HG03442 (cell line): ENCODE measurements around the gene RPGRIP1L.

Experiments
- ATAC-seq: cut with Tn5 transposase; IDR thresholded peaks from one replicate; pipeline ENCODE4 v1.9.1; 2021; ENCODE audit warnings: mild to moderate bottlenecking, moderate library complexity; ENCODE audit not compliant: unreplicated experiment

RPGRIP1L gene

GRCh38 chr16:53703590-53704444 lies at the start of gene RPGRIP1L, which contains the start of gene FTO:
RPGRIP1L (minus strand) TSS chr16:53703859; CDS start chr16:53700723, 3,136 bp downstream.
FTO (plus strand) TSS chr16:53704156.
- ATAC-seq, result peak; percentile 98

GRCh38 chr16:53753431-53753830 lies 49.8 kb upstream of the RPGRIP1L start:
- no peak for ATAC-seq

- ATAC-seq, result no peak
Observed at GRCh38 chr16:53752560-53752959, 48.9 kb upstream of the RPGRIP1L start.

- no peak for ATAC-seq
Observed at GRCh38 chr16:53745753-53746266, 42.2 kb upstream of the RPGRIP1L start.

- ATAC-seq, result no peak
Observed at GRCh38 chr16:53745086-53745485, 41.4 kb upstream of the RPGRIP1L start.

- no peak for ATAC-seq
Observed at GRCh38 chr16:53744449-53744848, 40.8 kb upstream of the RPGRIP1L start.

- ATAC-seq, result no peak
Observed at GRCh38 chr16:53743149-53743566, 39.5 kb upstream of the RPGRIP1L start.

GRCh38 chr16:53741546-53741945 lies 37.9 kb upstream of the RPGRIP1L start:
- no peak for ATAC-seq

GRCh38 chr16:53740933-53741531 lies 37.4 kb upstream of the RPGRIP1L start:
- ATAC-seq, result no peak

- ATAC-seq, result no peak
Observed at GRCh38 chr16:53740476-53740875, 36.8 kb upstream of the RPGRIP1L start.

- ATAC-seq, result no peak
Observed at GRCh38 chr16:53737552-53737951, 33.9 kb upstream of the RPGRIP1L start.

- no peak for ATAC-seq
Observed at GRCh38 chr16:53736297-53736696, 32.6 kb upstream of the RPGRIP1L start.

- ATAC-seq, result no peak
Observed at GRCh38 chr16:53734908-53735307, 31.2 kb upstream of the RPGRIP1L start.

- ATAC-seq, result no peak
Observed at GRCh38 chr16:53732296-53732929, 28.8 kb upstream of the RPGRIP1L start.

- no peak for ATAC-seq
Observed at GRCh38 chr16:53730693-53731092, 27.0 kb upstream of the RPGRIP1L start.

- no peak for ATAC-seq
Observed at GRCh38 chr16:53726625-53727024, 23.0 kb upstream of the RPGRIP1L start.

GRCh38 chr16:53721017-53721416 lies 17.4 kb upstream of the RPGRIP1L start:
- no peak for ATAC-seq

GRCh38 chr16:53717577-53717976 lies 13.9 kb upstream of the RPGRIP1L start:
- no peak for ATAC-seq

GRCh38 chr16:53715023-53715384 lies 11.3 kb upstream of the RPGRIP1L start:
- no peak for ATAC-seq

GRCh38 chr16:53714205-53715022 lies 10.8 kb upstream of the RPGRIP1L start:
- ATAC-seq, result no peak
